ENCODE measurements around the gene KCNC1. TPM values are rescaled to one million over a fixed set of nuclear protein-coding genes. Genes with fewer than 3 reads are reported as not detected.

Gene KCNC1
- polyA plus RNA-seq, 1 donor from 2014 or later: 8.9 TPM

DNA sequence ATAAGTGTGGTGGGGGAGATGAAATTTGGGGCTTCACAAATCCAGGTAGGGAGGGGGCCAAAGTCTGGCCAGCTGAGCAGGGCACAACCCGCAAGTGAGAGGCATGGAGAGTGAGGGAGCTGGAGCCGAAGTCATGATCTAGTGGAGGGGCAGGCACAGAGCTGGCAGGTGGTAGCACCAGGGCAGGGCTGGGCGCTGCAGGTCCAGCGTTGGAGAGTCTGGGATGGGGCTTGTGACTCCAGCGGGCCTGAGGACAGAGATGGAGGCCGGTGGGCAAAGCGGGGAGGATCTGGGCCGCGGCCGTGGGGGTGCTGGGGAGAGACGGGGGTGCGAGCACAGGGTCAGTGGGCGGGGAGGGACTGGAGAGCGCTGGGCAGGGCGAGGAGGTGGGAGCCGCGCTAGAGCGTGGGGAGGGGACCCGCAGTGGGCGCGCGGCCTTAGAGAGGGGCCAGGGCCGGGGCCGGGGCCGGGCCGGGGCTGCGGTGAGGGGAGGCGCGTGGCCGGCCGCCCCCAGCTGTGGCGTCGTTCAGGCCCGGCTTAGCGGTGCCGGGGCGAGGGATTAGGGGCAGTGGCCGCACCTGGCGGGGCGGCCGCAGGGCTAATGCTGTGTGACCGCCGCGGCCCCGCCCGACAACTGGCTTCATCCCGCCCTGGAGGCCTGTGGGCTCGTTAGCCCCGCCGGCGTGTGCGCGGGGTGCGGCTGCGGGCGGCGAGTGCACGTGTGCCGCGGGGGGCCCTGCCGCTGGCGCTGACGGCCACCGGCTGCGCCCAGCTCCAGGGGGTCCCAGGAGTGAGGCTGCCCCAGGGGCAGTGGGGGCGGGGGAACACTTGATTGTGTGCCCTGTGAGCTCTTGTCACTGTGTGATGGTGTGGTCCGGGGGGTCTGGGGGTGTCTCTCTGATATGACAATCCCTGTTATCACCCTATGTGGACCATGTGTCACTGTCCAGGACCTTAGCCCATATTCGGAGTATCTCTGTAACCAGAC, 38.8 kb upstream of the KCNC1 start:
- Histone ChIP-seq H3K79me2 (replicated peaks; ENCODE audit: insufficient read depth, low read length) (no peaks in the 10 kb centered on the region), H3K36me3 (ENCODE audit: insufficient read depth, low read length) (no peaks in the 10 kb centered on the region), H3F3A (ENCODE audit: insufficient read depth, low read length, poor library complexity, severe bottlenecking) (no peaks in the 10 kb centered on the region), H3K27ac (ENCODE audit: low read length) (no peak overlapping the region), H3K4me2 (ENCODE audit: low read length) (no peak overlapping the region), H3K27me3 (ENCODE audit: insufficient read depth, low read depth, low read length) (peaks cover 21% of the 10 kb centered on the region), H3K9ac (ENCODE audit: low read length) (no peak overlapping the region), H3K9me3 (ENCODE audit: low read length) (no peaks in the 10 kb centered on the region), H3K4me3 (ENCODE audit: low read length) (no peak overlapping the region), H3K9me2 (ENCODE audit: insufficient read depth, low read length) (no peaks in the 10 kb centered on the region), H2AFZ (ENCODE audit: low read depth, low read length) (no peak overlapping the region), H4K20me1 (ENCODE audit: insufficient read depth) (no peaks in the 10 kb centered on the region)
- TF ChIP-seq MXI1 (conservative IDR thresholded peaks at IDR 0.05; ENCODE audit: poor library complexity, severe bottlenecking) (no peak), EZH2 (IDR thresholded peaks at IDR 0.05; ENCODE audit: borderline replicate concordance, insufficient read depth, low read length, poor library complexity, severe bottlenecking) (no peak), RAD21 (conservative IDR thresholded peaks at IDR 0.05) (no peak), EP300 (conservative IDR thresholded peaks at IDR 0.05; ENCODE audit: poor library complexity, severe bottlenecking) (no peak)

DNA sequence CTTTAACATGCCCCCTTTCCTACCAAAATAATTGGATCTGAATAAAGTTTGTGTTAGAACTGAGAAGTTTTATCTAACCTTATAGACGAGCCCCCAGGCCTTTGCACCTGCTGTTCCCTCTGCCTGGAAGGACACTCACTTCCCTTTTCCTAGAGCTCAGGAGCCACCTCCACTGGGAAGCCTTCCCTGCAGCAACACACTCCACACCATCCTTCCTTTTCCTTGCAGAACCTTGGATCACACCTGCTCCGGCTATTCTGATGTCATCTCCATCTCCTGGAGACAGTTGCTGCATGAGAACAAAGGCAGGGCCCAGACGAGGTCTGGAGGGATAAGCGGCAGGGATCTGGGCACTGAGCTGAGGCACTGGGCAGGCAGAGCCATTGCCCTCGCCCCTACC, 37.8 kb upstream of the KCNC1 start:
- no peak overlapping the region for H2AFZ ChIP-seq (ENCODE audit: low read depth, low read length)
- H3K4me3 ChIP-seq (ENCODE audit: low read length): no peak overlapping the region
- no peaks in the 10 kb centered on the region for H4K20me1 ChIP-seq (ENCODE audit: insufficient read depth)
- H3K9ac ChIP-seq (ENCODE audit: low read length): no peak overlapping the region
- H3K27me3 ChIP-seq (ENCODE audit: insufficient read depth, low read depth, low read length): peaks cover 21% of the 10 kb centered on the region
- no peaks in the 10 kb centered on the region for H3K79me2 ChIP-seq (replicated peaks; ENCODE audit: insufficient read depth, low read length)
- H3K9me3 ChIP-seq (ENCODE audit: low read length): no peaks in the 10 kb centered on the region
- TF ChIP-seq MXI1 (conservative IDR thresholded peaks at IDR 0.05; ENCODE audit: poor library complexity, severe bottlenecking): no peak
- TF ChIP-seq EZH2 (IDR thresholded peaks at IDR 0.05; ENCODE audit: borderline replicate concordance, insufficient read depth, low read length, poor library complexity, severe bottlenecking): no peak
- no peak for TF ChIP-seq SMC3 (conservative IDR thresholded peaks at IDR 0.05; ENCODE audit: poor library complexity)
- no peak for TF ChIP-seq POLR2AphosphoS5 (IDR thresholded peaks at IDR 0.05)
- no peak for TF ChIP-seq TAF1 (IDR thresholded peaks at IDR 0.05; ENCODE audit: low read depth)
- TF ChIP-seq, protein P1, sequence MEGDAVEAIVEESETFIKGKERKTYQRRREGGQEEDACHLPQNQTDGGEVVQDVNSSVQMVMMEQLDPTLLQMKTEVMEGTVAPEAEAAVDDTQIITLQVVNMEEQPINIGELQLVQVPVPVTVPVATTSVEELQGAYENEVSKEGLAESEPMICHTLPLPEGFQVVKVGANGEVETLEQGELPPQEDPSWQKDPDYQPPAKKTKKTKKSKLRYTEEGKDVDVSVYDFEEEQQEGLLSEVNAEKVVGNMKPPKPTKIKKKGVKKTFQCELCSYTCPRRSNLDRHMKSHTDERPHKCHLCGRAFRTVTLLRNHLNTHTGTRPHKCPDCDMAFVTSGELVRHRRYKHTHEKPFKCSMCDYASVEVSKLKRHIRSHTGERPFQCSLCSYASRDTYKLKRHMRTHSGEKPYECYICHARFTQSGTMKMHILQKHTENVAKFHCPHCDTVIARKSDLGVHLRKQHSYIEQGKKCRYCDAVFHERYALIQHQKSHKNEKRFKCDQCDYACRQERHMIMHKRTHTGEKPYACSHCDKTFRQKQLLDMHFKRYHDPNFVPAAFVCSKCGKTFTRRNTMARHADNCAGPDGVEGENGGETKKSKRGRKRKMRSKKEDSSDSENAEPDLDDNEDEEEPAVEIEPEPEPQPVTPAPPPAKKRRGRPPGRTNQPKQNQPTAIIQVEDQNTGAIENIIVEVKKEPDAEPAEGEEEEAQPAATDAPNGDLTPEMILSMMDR (IDR thresholded peaks at IDR 0.05; ENCODE audit: poor library complexity, severe bottlenecking): no peak
- TF ChIP-seq, protein P2, sequence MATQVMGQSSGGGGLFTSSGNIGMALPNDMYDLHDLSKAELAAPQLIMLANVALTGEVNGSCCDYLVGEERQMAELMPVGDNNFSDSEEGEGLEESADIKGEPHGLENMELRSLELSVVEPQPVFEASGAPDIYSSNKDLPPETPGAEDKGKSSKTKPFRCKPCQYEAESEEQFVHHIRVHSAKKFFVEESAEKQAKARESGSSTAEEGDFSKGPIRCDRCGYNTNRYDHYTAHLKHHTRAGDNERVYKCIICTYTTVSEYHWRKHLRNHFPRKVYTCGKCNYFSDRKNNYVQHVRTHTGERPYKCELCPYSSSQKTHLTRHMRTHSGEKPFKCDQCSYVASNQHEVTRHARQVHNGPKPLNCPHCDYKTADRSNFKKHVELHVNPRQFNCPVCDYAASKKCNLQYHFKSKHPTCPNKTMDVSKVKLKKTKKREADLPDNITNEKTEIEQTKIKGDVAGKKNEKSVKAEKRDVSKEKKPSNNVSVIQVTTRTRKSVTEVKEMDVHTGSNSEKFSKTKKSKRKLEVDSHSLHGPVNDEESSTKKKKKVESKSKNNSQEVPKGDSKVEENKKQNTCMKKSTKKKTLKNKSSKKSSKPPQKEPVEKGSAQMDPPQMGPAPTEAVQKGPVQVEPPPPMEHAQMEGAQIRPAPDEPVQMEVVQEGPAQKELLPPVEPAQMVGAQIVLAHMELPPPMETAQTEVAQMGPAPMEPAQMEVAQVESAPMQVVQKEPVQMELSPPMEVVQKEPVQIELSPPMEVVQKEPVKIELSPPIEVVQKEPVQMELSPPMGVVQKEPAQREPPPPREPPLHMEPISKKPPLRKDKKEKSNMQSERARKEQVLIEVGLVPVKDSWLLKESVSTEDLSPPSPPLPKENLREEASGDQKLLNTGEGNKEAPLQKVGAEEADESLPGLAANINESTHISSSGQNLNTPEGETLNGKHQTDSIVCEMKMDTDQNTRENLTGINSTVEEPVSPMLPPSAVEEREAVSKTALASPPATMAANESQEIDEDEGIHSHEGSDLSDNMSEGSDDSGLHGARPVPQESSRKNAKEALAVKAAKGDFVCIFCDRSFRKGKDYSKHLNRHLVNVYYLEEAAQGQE (IDR thresholded peaks at IDR 0.05; ENCODE audit: borderline replicate concordance): no peak
- no peak for TF ChIP-seq RAD21 (conservative IDR thresholded peaks at IDR 0.05)
- no peak for TF ChIP-seq EP300 (conservative IDR thresholded peaks at IDR 0.05; ENCODE audit: poor library complexity, severe bottlenecking)
- no peak overlapping the region for H3K27ac ChIP-seq (ENCODE audit: low read length)
- H3K9me2 ChIP-seq (ENCODE audit: insufficient read depth, low read length): no peaks in the 10 kb centered on the region
- H3F3A ChIP-seq (ENCODE audit: insufficient read depth, low read length, poor library complexity, severe bottlenecking): no peaks in the 10 kb centered on the region
- H3K36me3 ChIP-seq (ENCODE audit: insufficient read depth, low read length): no peaks in the 10 kb centered on the region
- H3K4me2 ChIP-seq (ENCODE audit: low read length): no peak overlapping the region
